ENCODE data around the gene CCL1. TPM values are rescaled to one million over a fixed set of nuclear protein-coding genes. Genes with fewer than 3 reads are reported as not detected.
"Not testable (repeated sequence)": the region's sequence is repeated elsewhere in the genome, so short reads cannot be mapped to it uniquely, and the experiment has no call there.

The CCL1 gene
- total RNA-seq, 1 experiment from 2014 or later = not detected

DNA sequence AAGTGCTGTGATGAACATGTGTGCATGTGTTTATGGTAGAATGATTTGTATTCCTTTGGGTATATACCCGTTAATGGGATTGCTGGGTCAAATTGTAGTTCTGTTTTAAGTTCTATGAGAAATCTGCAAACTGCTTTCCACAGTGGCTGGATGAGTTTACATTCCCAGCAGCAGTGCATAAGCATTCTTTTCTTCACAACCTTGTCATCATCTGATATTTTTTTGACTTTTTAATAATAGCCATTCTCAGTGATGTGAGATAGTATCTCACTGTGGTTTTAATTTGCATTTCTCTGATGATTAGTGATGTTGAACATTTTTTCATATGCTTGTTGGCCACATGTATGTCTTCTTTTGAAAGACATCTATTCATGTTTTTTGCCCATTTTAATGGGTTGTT lies 25.3 kb downstream of the CCL1 start:
- no peak for DNase-seq (ENCODE audit: unreplicated experiment)
- intact Hi-C loops (cut with micrococcal nuclease) = no loop called here
- H3K27ac Mint-ChIP-seq (ENCODE audit: low read depth, unreplicated experiment) = no peak overlapping the region
- POLR2A ChIA-PET = no interaction called here
- TF ChIP-seq, protein P1, sequence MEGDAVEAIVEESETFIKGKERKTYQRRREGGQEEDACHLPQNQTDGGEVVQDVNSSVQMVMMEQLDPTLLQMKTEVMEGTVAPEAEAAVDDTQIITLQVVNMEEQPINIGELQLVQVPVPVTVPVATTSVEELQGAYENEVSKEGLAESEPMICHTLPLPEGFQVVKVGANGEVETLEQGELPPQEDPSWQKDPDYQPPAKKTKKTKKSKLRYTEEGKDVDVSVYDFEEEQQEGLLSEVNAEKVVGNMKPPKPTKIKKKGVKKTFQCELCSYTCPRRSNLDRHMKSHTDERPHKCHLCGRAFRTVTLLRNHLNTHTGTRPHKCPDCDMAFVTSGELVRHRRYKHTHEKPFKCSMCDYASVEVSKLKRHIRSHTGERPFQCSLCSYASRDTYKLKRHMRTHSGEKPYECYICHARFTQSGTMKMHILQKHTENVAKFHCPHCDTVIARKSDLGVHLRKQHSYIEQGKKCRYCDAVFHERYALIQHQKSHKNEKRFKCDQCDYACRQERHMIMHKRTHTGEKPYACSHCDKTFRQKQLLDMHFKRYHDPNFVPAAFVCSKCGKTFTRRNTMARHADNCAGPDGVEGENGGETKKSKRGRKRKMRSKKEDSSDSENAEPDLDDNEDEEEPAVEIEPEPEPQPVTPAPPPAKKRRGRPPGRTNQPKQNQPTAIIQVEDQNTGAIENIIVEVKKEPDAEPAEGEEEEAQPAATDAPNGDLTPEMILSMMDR (IDR thresholded peaks at IDR 0.05; ENCODE audit: unreplicated experiment) = no peak
- no peaks in the 10 kb centered on the region for H3K4me1 Mint-ChIP-seq (ENCODE audit: insufficient read depth, unreplicated experiment)
- H3K27me3 Mint-ChIP-seq (ENCODE audit: insufficient read depth, unreplicated experiment) = peaks cover 19% of the 10 kb centered on the region
- no peak overlapping the region for H3K4me3 Mint-ChIP-seq (ENCODE audit: unreplicated experiment)
- H3K9me3 Mint-ChIP-seq (ENCODE audit: unreplicated experiment) = peaks cover 11% of the 10 kb centered on the region
- no peaks in the 10 kb centered on the region for H3K36me3 Mint-ChIP-seq (ENCODE audit: insufficient read depth, unreplicated experiment)
- CTCF ChIA-PET = no interaction called here
- no TSS peak for BruUV-seq (replicated peaks)

DNA sequence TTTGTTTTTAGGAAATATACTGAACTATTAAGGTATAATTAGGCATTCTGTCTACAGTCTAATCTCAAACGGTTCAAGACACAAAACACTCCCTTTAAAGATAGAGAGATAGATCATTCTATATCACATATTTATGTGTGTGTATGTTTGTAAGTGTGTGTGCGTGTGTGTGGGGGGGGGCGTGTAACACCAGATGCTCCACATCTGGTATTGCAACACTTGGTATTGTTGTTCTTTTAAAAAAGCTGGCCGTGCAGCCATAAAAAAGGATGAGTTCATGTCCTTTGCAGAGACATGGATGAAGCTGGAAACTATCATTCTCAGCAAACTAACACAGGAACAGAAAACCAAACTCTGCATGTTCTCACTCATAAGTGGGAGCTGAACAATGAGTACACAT lies 35.5 kb downstream of the CCL1 start:
- H3K9me3 Mint-ChIP-seq (ENCODE audit: unreplicated experiment); intact Hi-C loops (cut with micrococcal nuclease); H3K27ac Mint-ChIP-seq (ENCODE audit: low read depth, unreplicated experiment); POLR2A ChIA-PET; BruUV-seq (replicated peaks); CTCF ChIA-PET; H3K4me1 Mint-ChIP-seq (ENCODE audit: insufficient read depth, unreplicated experiment); H3K4me3 Mint-ChIP-seq (ENCODE audit: unreplicated experiment); H3K36me3 Mint-ChIP-seq (ENCODE audit: insufficient read depth, unreplicated experiment); DNase-seq (ENCODE audit: unreplicated experiment): not testable (repeated sequence)
- peaks cover 18% of the 10 kb centered on the region for H3K27me3 Mint-ChIP-seq (ENCODE audit: insufficient read depth, unreplicated experiment)

DNA sequence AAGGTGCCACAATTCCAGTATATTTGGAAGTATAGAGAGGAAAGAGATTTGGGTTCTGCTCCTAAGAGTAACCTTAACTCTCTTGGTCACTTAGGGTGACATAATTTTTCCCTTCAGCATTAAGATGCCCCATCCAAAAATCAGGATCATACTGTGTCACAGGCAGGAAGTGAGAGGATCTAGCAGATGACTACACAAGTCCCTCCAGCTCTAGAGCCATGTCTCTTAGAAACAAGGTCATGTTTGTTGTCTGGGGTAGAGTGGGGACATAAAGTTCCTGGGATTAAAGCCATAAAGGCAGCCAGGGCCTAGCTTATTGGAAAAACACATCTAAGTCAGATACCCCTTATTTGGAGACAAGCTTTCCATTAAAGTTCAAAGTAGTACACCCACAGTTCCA lies 41.1 kb downstream of the CCL1 start:
- no peaks in the 10 kb centered on the region for H3K27me3 Mint-ChIP-seq (ENCODE audit: insufficient read depth, unreplicated experiment)
- H3K4me1 Mint-ChIP-seq (ENCODE audit: insufficient read depth, unreplicated experiment) = no peaks in the 10 kb centered on the region
- H3K27ac Mint-ChIP-seq (ENCODE audit: low read depth, unreplicated experiment) = no peak overlapping the region
- H3K4me3 Mint-ChIP-seq (ENCODE audit: unreplicated experiment) = no peak overlapping the region
- no TSS peak for BruUV-seq (replicated peaks)
- no peaks in the 10 kb centered on the region for H3K36me3 Mint-ChIP-seq (ENCODE audit: insufficient read depth, unreplicated experiment)
- CTCF ChIA-PET = no interaction called here
- no peak for DNase-seq (ENCODE audit: unreplicated experiment)
- peaks cover 5% of the 10 kb centered on the region for H3K9me3 Mint-ChIP-seq (ENCODE audit: unreplicated experiment)
- intact Hi-C loops (cut with micrococcal nuclease) = no loop called here
- POLR2A ChIA-PET = no interaction called here
- TF ChIP-seq, protein P1 (IDR thresholded peaks at IDR 0.05; ENCODE audit: unreplicated experiment) = no peak

DNA sequence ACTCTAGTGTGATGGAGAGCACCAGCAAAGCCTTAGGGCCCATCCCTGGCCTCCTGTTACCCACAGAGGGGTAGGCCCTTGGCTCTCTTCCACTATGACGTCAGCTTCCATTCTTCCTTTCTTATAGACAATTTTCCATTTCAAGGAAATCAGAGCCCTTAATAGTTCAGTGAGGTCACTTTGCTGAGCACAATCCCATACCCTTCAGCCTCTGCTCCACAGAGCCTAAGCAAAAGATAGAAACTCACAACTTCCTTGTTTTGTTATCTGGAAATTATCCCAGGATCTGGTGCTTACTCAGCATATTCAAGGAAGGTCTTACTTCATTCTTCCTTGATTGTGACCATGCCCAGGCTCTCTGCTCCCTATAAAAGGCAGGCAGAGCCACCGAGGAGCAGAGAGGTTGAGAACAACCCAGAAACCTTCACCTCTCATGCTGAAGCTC lies 44.0 kb downstream of the CCL1 start, which contains the start of gene CCL8:
Gene CCL8, plus strand, starts transcription at position 397 of the 445 bp plus-strand sequence. CDS start 67 bp downstream, outside the sequence.
- DNase-seq (ENCODE audit: unreplicated experiment) = no peak
- Mint-ChIP-seq H3K4me3 (ENCODE audit: unreplicated experiment) (no peak within 1 kb of the TSS), H3K27ac (ENCODE audit: low read depth, unreplicated experiment) (no peak within 1 kb of the TSS), H3K27me3 (ENCODE audit: insufficient read depth, unreplicated experiment) (no peaks in the 10 kb centered on the region), H3K4me1 (ENCODE audit: insufficient read depth, unreplicated experiment) (peaks cover 7% of the 10 kb centered on the region), H3K9me3 (ENCODE audit: unreplicated experiment) (no peaks in the 10 kb centered on the region), H3K36me3 (ENCODE audit: insufficient read depth, unreplicated experiment) (no peaks in the 10 kb centered on the region)
- ChIA-PET CTCF (interaction anchor here (1.3 kb wide), 1 partner anchor 13 kb away, joined by 4 read pairs; no protein-coding TSS in a partner anchor), POLR2A (no interaction called here)
- intact Hi-C loops (cut with micrococcal nuclease) = no loop called here
- BruUV-seq (replicated peaks) = no TSS peak
- TF ChIP-seq, protein P1 (IDR thresholded peaks at IDR 0.05; ENCODE audit: unreplicated experiment) = no peak

DNA sequence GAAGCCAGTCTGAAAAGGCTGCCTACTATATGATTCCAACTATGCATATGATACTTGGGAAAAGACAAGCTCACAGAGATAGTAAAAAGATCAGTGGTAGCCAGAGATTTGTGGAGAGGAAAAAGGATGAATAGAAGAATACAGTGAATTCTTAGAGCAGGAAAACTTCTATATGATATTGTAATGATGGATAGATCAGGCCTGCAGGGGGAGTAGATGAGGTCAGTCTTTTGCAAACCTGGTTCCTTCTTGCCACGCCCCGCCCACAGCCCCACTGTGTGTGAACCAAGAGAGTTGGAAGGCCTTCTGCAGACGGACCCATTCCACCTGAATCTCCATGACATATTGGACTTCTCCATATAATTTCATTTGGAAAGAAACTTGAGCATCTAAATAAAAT lies 44.6 kb downstream of the CCL1 start:
- TF ChIP-seq, protein P1 (IDR thresholded peaks at IDR 0.05; ENCODE audit: unreplicated experiment) = no peak
- CTCF ChIA-PET = interaction anchor here (0.7 to 1.3 kb wide), 5 partner anchors 12 to 273 kb away, joined by 3 to 5 read pairs (median 3); no protein-coding TSS in a partner anchor
- Mint-ChIP-seq H3K9me3 (ENCODE audit: unreplicated experiment) (no peaks in the 10 kb centered on the region), H3K4me3 (ENCODE audit: unreplicated experiment) (no peak overlapping the region), H3K36me3 (ENCODE audit: insufficient read depth, unreplicated experiment) (no peaks in the 10 kb centered on the region), H3K27me3 (ENCODE audit: insufficient read depth, unreplicated experiment) (no peaks in the 10 kb centered on the region), H3K27ac (ENCODE audit: low read depth, unreplicated experiment) (no peak overlapping the region), H3K4me1 (ENCODE audit: insufficient read depth, unreplicated experiment) (peaks cover 9% of the 10 kb centered on the region)
- no peak for DNase-seq (ENCODE audit: unreplicated experiment)
- intact Hi-C loops (cut with micrococcal nuclease) = no loop called here
- POLR2A ChIA-PET = no interaction called here
- BruUV-seq (replicated peaks) = no TSS peak

Data from MCF 10A (cell line).